ENCODE data around the gene EXOC5. TPM values are rescaled to one million over a fixed set of nuclear protein-coding genes. Genes with fewer than 3 reads are reported as not detected.

The EXOC5 gene
- total RNA-seq, 2 donors from 2014 or later, result 101 to 107 TPM

DNA sequence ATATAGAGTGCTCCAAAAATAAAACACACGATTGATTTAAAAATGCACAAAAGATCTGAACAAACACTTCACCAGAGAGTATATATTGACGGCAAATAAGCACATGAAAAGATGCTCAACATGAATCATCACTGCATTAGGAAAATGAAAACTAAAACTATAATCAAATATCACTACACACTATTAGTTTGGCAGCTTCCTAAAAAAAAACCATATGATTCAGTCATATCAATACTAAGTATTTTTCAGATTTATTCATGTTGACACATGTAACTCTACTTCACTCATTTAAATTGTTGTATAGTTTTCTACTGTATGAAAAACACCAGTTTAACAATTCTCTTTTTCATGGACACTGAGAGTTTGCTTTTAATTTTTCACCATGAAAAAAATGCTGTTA lies 41.6 kb downstream of the EXOC5 start:
- Mint-ChIP-seq H3K27me3 (ENCODE audit: insufficient read depth) (no peaks in the 10 kb centered on the region), H3K27ac (no peak overlapping the region), H3K4me3 (no peak overlapping the region), H3K9me3 (peaks cover 8% of the 10 kb centered on the region), H3K36me3 (ENCODE audit: low read depth) (peaks cover 54% of the 10 kb centered on the region), H3K4me1 (peaks cover 16% of the 10 kb centered on the region)
- H3K9me3 ChIP-seq (ENCODE audit: control insufficient read depth, low read length), result no peaks in the 10 kb centered on the region
- DNase-seq, result no peak
- peaks cover 6% of the 10 kb centered on the region for H3K4me1 ChIP-seq (ENCODE audit: control insufficient read depth, insufficient read depth, low read length)
- no peak overlapping the region for H3K4me3 ChIP-seq (ENCODE audit: low read length)
- 92 to 96% methylated on average over 2 of the region's 2 CpGs for WGBS, 2 experiments (ENCODE audit: insufficient coverage in 1 of 2, insufficient read length in 1 of 2)
- no peaks in the 10 kb centered on the region for H3K27me3 ChIP-seq (ENCODE audit: control insufficient read depth, insufficient read depth, low read length, poor library complexity, severe bottlenecking)
- H3K27ac ChIP-seq (ENCODE audit: low read depth, low read length), result no peak overlapping the region
- H3K9ac ChIP-seq (ENCODE audit: extremely low read depth, low read length, poor library complexity, severe bottlenecking), result no peak overlapping the region
- TF ChIP-seq CTCF (conservative IDR thresholded peaks at IDR 0.05), result no peak
- H3K36me3 ChIP-seq (ENCODE audit: control insufficient read depth, insufficient read depth, low read length), result peaks cover 84% of the 10 kb centered on the region

GRCh38 chr14:57221931-57222330 lies 46.8 kb downstream of the EXOC5 start:
- Histone ChIP-seq H3K4me1 (ENCODE audit: control insufficient read depth, insufficient read depth, low read length) (peaks cover 6% of the 10 kb centered on the region), H3K36me3 (ENCODE audit: control insufficient read depth, insufficient read depth, low read length) (peaks cover 79% of the 10 kb centered on the region), H3K27me3 (ENCODE audit: control insufficient read depth, insufficient read depth, low read length, poor library complexity, severe bottlenecking) (no peaks in the 10 kb centered on the region), H3K9ac (ENCODE audit: extremely low read depth, low read length, poor library complexity, severe bottlenecking) (no peak overlapping the region), H3K4me3 (ENCODE audit: low read length) (no peak overlapping the region), H3K27ac (ENCODE audit: low read depth, low read length) (no peak overlapping the region), H3K9me3 (ENCODE audit: control insufficient read depth, low read length) (no peaks in the 10 kb centered on the region)
- TF ChIP-seq CTCF (conservative IDR thresholded peaks at IDR 0.05), result no peak
- Mint-ChIP-seq H3K4me1 (peaks cover 22% of the 10 kb centered on the region), H3K27ac (no peak overlapping the region), H3K4me3 (no peak overlapping the region), H3K27me3 (ENCODE audit: insufficient read depth) (no peaks in the 10 kb centered on the region), H3K36me3 (ENCODE audit: low read depth) (peaks cover 38% of the 10 kb centered on the region), H3K9me3 (no peaks in the 10 kb centered on the region)
- no peak for DNase-seq
- 98 to 100% methylated on average over 1 to 2 of the region's 3 CpGs for WGBS, 2 experiments (ENCODE audit: insufficient coverage in 1 of 2, insufficient read length in 1 of 2)

- no peaks in the 10 kb centered on the region for H3K27me3 Mint-ChIP-seq (ENCODE audit: insufficient read depth)
- peaks cover 69% of the 10 kb centered on the region for H3K36me3 Mint-ChIP-seq (ENCODE audit: low read depth)
- H3K4me3 Mint-ChIP-seq, result no peak overlapping the region
- no peak overlapping the region for H3K27ac Mint-ChIP-seq
- no peaks in the 10 kb centered on the region for H3K27me3 ChIP-seq (ENCODE audit: control insufficient read depth, insufficient read depth, low read length, poor library complexity, severe bottlenecking)
- H3K9me3 ChIP-seq (ENCODE audit: control insufficient read depth, low read length), result no peaks in the 10 kb centered on the region
- TF ChIP-seq CTCF (conservative IDR thresholded peaks at IDR 0.05), result no peak
- peaks cover 94% of the 10 kb centered on the region for H3K36me3 ChIP-seq (ENCODE audit: control insufficient read depth, insufficient read depth, low read length)
- H3K4me1 Mint-ChIP-seq, result no peaks in the 10 kb centered on the region
- no peak overlapping the region for H3K4me3 ChIP-seq (ENCODE audit: low read length)
- WGBS, 2 experiments (ENCODE audit: insufficient coverage in 1 of 2, insufficient read length in 1 of 2), result 94 to 100% methylated on average over 2 of the region's 2 CpGs
- H3K4me1 ChIP-seq (ENCODE audit: control insufficient read depth, insufficient read depth, low read length), result no peaks in the 10 kb centered on the region
- no peak for DNase-seq
- no peak overlapping the region for H3K9ac ChIP-seq (ENCODE audit: extremely low read depth, low read length, poor library complexity, severe bottlenecking)
- H3K9me3 Mint-ChIP-seq, result no peaks in the 10 kb centered on the region
- H3K27ac ChIP-seq (ENCODE audit: low read depth, low read length), result no peak overlapping the region
These were observed 55.8 kb downstream of the EXOC5 start for GRCh38 chr14:57212919-57213318.

All from endodermal cell (in vitro differentiated cells).